Eye (tissue), 1 donor: ENCODE measurements around the gene ITIH3.

Experiments used
- DNase-seq: peaks from one replicate; pipeline ENCODE4 v3.0.0-alpha.2; 2015

The ITIH3 gene

GRCh38 chr3:52829906-52830463, 35.4 kb downstream of the ITIH3 start:
- DNase-seq, result no peak

GRCh38 chr3:52830535-52831258, 36.1 kb downstream of the ITIH3 start, which contains the start of gene ITIH4:
ITIH4 (minus strand) TSS chr3:52830672; CDS start chr3:52830642, 30 bp downstream.
- DNase-seq, result no peak

- no peak for DNase-seq
Observed at GRCh38 chr3:52831500-52832301, 37.1 kb downstream of the ITIH3 start.

GRCh38 chr3:52833202-52833601, 38.6 kb downstream of the ITIH3 start:
- DNase-seq, result no peak

GRCh38 chr3:52834871-52835501, 40.4 kb downstream of the ITIH3 start, which contains the start of gene MUSTN1:
MUSTN1 (minus strand) TSS chr3:52835019; CDS start chr3:52834948, 71 bp downstream.
- DNase-seq, result peak; percentile 86

GRCh38 chr3:52835766-52836470, 41.3 kb downstream of the ITIH3 start:
- DNase-seq, result no peak

- no peak for DNase-seq
Observed at GRCh38 chr3:52836471-52836845, 41.9 kb downstream of the ITIH3 start.

- DNase-seq, result no peak
Observed at GRCh38 chr3:52836986-52837385, 42.4 kb downstream of the ITIH3 start.

GRCh38 chr3:52838561-52839267, 44.1 kb downstream of the ITIH3 start:
- DNase-seq, result no peak

GRCh38 chr3:52839268-52839575, 44.6 kb downstream of the ITIH3 start:
- no peak for DNase-seq

- no peak for DNase-seq
Observed at GRCh38 chr3:52839892-52840545, 45.4 kb downstream of the ITIH3 start.

GRCh38 chr3:52841211-52841980, 46.8 kb downstream of the ITIH3 start:
- DNase-seq, result no peak

GRCh38 chr3:52841981-52842340, 47.4 kb downstream of the ITIH3 start:
- no peak for DNase-seq

GRCh38 chr3:52842424-52842823, 47.8 kb downstream of the ITIH3 start:
- DNase-seq, result no peak

- DNase-seq, result peak; percentile 20
Observed at GRCh38 chr3:52843108-52843865, 48.7 kb downstream of the ITIH3 start.

GRCh38 chr3:52843881-52844280, 49.3 kb downstream of the ITIH3 start:
- no peak for DNase-seq

GRCh38 chr3:52844290-52844975, 49.8 kb downstream of the ITIH3 start:
- no peak for DNase-seq

GRCh38 chr3:52845157-52845556, 50.6 kb downstream of the ITIH3 start:
- no peak for DNase-seq

GRCh38 chr3:52845691-52846431, 51.3 kb downstream of the ITIH3 start:
- DNase-seq, result no peak
